ENCODE data around the gene ALDH1A1. TPM values are rescaled to one million over a fixed set of nuclear protein-coding genes. Genes with fewer than 3 reads are reported as not detected.

Gene ALDH1A1
- total and polyA plus RNA-seq, 2 experiments from 2014 or later: not detected

- no peak overlapping the region for H3K4me2 ChIP-seq (ENCODE audit: unreplicated experiment)
- no peaks in the 10 kb centered on the region for H3K9me3 ChIP-seq (ENCODE audit: low read depth)
- no peak overlapping the region for H3K27ac ChIP-seq
- H3K36me3 ChIP-seq (ENCODE audit: low read depth): no peaks in the 10 kb centered on the region
- no peaks in the 10 kb centered on the region for H3K9me2 ChIP-seq (ENCODE audit: insufficient read depth)
- H3F3A ChIP-seq (ENCODE audit: insufficient read depth): no peaks in the 10 kb centered on the region
- no peak overlapping the region for H2AFZ ChIP-seq
- no peak overlapping the region for H3K9ac ChIP-seq
- DNase-seq: no peak
- no peak overlapping the region for H3K4me3 ChIP-seq
- TF ChIP-seq EZH2 (IDR thresholded peaks at IDR 0.05; ENCODE audit: insufficient read depth, poor library complexity, severe bottlenecking) (no peak), EZH2phosphoT487 (IDR thresholded peaks at IDR 0.05; ENCODE audit: insufficient read depth, low read depth) (no peak)
- H4K20me1 ChIP-seq (ENCODE audit: insufficient read depth): no peaks in the 10 kb centered on the region
- H3K27me3 ChIP-seq (replicated peaks; ENCODE audit: insufficient read depth): peaks cover 24% of the 10 kb centered on the region; the same call in 1 of the 2 replicates
- in situ Hi-C loops (cut with MboI): no loop called here
- no peaks in the 10 kb centered on the region for H3K79me2 ChIP-seq (ENCODE audit: insufficient read depth)
- H3K4me1 ChIP-seq (ENCODE audit: insufficient read depth): no peaks in the 10 kb centered on the region
Measured at GRCh38 chr9:72946821-72947220, 6.0 kb downstream of the ALDH1A1 start.

GRCh38 chr9:72946318-72946717 is 6.5 kb downstream of the ALDH1A1 start:
- Histone ChIP-seq H3K79me2 (ENCODE audit: insufficient read depth) (no peaks in the 10 kb centered on the region), H2AFZ (no peak overlapping the region), H3F3A (ENCODE audit: insufficient read depth) (no peaks in the 10 kb centered on the region), H3K9me2 (ENCODE audit: insufficient read depth) (no peaks in the 10 kb centered on the region), H3K4me1 (ENCODE audit: insufficient read depth) (no peaks in the 10 kb centered on the region), H3K9ac (no peak overlapping the region), H3K4me3 (no peak overlapping the region), H3K9me3 (ENCODE audit: low read depth) (no peaks in the 10 kb centered on the region), H4K20me1 (ENCODE audit: insufficient read depth) (no peaks in the 10 kb centered on the region), H3K36me3 (ENCODE audit: low read depth) (no peaks in the 10 kb centered on the region), H3K27me3 (replicated peaks; ENCODE audit: insufficient read depth) (peaks cover 29% of the 10 kb centered on the region; the same call in 1 of the 2 replicates), H3K27ac (no peak overlapping the region), H3K4me2 (ENCODE audit: unreplicated experiment) (no peak overlapping the region)
- no peak for DNase-seq
- in situ Hi-C loops (cut with MboI): no loop called here
- WGBS, 2 experiments (ENCODE audit: low coverage in 1 of 2, low lambda C conversion rate in 2 of 2, missing lambda C conversion rate in 2 of 2): 78 to 88% methylated on average over 3 of the region's 3 CpGs
- TF ChIP-seq EZH2phosphoT487 (IDR thresholded peaks at IDR 0.05; ENCODE audit: insufficient read depth, low read depth) (no peak), EZH2 (IDR thresholded peaks at IDR 0.05; ENCODE audit: insufficient read depth, poor library complexity, severe bottlenecking) (no peak)

DNA sequence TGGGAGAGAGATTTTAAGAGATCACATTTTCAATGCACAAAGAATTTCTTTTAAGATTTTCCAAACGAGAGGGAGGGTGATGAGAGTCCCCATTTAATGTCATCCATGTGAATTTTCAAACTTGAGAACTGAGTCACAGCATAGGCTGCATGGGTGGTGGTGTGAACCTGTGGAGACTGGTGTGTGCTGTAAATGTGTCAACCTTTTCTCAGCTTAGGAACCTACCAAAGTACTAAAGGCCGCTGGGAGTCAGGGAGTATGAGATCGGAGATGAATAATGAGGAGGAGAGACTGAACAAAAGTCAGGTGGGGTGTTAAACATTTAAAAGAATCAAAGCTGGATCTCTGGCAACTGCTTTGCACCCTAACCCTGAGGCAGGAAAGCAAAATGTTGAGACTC is 7.5 kb downstream of the ALDH1A1 start:
- no peaks in the 10 kb centered on the region for H4K20me1 ChIP-seq (ENCODE audit: insufficient read depth)
- no peaks in the 10 kb centered on the region for H3K36me3 ChIP-seq (ENCODE audit: low read depth)
- no peak overlapping the region for H3K4me2 ChIP-seq (ENCODE audit: unreplicated experiment)
- H3K27ac ChIP-seq: no peak overlapping the region
- WGBS, 2 experiments (ENCODE audit: low coverage in 1 of 2, low lambda C conversion rate in 2 of 2, missing lambda C conversion rate in 2 of 2): 56 to 65% methylated on average over 3 of the region's 3 CpGs
- no peak overlapping the region for H2AFZ ChIP-seq
- TF ChIP-seq EZH2 (IDR thresholded peaks at IDR 0.05; ENCODE audit: insufficient read depth, poor library complexity, severe bottlenecking) (no peak), EZH2phosphoT487 (IDR thresholded peaks at IDR 0.05; ENCODE audit: insufficient read depth, low read depth) (no peak)
- no peak for DNase-seq
- no peaks in the 10 kb centered on the region for H3F3A ChIP-seq (ENCODE audit: insufficient read depth)
- no peaks in the 10 kb centered on the region for H3K4me1 ChIP-seq (ENCODE audit: insufficient read depth)
- H3K27me3 ChIP-seq (replicated peaks; ENCODE audit: insufficient read depth): peaks cover 38% of the 10 kb centered on the region; the same call in 1 of the 2 replicates
- H3K9me3 ChIP-seq (ENCODE audit: low read depth): no peaks in the 10 kb centered on the region
- no peaks in the 10 kb centered on the region for H3K79me2 ChIP-seq (ENCODE audit: insufficient read depth)
- H3K9me2 ChIP-seq (ENCODE audit: insufficient read depth): no peaks in the 10 kb centered on the region
- in situ Hi-C loops (cut with MboI): no loop called here
- no peak overlapping the region for H3K4me3 ChIP-seq
- H3K9ac ChIP-seq: no peak overlapping the region

GRCh38 chr9:72943844-72944462 is 8.9 kb downstream of the ALDH1A1 start:
- Histone ChIP-seq H4K20me1 (ENCODE audit: insufficient read depth) (no peaks in the 10 kb centered on the region), H3F3A (ENCODE audit: insufficient read depth) (no peaks in the 10 kb centered on the region), H3K27me3 (replicated peaks; ENCODE audit: insufficient read depth) (peaks cover 35% of the 10 kb centered on the region; the same call in 1 of the 2 replicates), H3K9ac (no peak overlapping the region), H3K79me2 (ENCODE audit: insufficient read depth) (no peaks in the 10 kb centered on the region), H3K27ac (no peak overlapping the region), H3K4me3 (no peak overlapping the region), H2AFZ (no peak overlapping the region), H3K9me2 (ENCODE audit: insufficient read depth) (no peaks in the 10 kb centered on the region), H3K4me1 (ENCODE audit: insufficient read depth) (no peaks in the 10 kb centered on the region), H3K9me3 (ENCODE audit: low read depth) (no peaks in the 10 kb centered on the region), H3K4me2 (ENCODE audit: unreplicated experiment) (no peak overlapping the region), H3K36me3 (ENCODE audit: low read depth) (no peaks in the 10 kb centered on the region)
- DNase-seq: no peak
- in situ Hi-C loops (cut with MboI): no loop called here
- TF ChIP-seq EZH2phosphoT487 (IDR thresholded peaks at IDR 0.05; ENCODE audit: insufficient read depth, low read depth) (no peak), EZH2 (IDR thresholded peaks at IDR 0.05; ENCODE audit: insufficient read depth, poor library complexity, severe bottlenecking) (no peak)
- WGBS, 2 experiments (ENCODE audit: low coverage in 1 of 2, low lambda C conversion rate in 2 of 2, missing lambda C conversion rate in 2 of 2): 70 to 72% methylated on average over 2 of the region's 2 CpGs

Data from GM23248 (cell line).